Activated CD8-positive, alpha-beta memory T cell treated with anti-CD3 and anti-CD28 coated beads for 4 hours (primary cell): Measurements from ENCODE around the gene ARHGAP15.

Source experiments
- DNase-seq, 2 donors: peaks; one replicate each; pipeline ENCODE4 v3.0.0-alpha.2; 2020; ENCODE audit warnings: low read depth in 2 of 2

ARHGAP15 gene

GRCh38 chr2:143581134-143581533, 451.9 kb downstream of the ARHGAP15 start:
- no peak for DNase-seq

- DNase-seq = no peak
These were observed 453.0 kb downstream of the ARHGAP15 start for GRCh38 chr2:143582046-143582747.

- no peak for DNase-seq
These were observed 455.7 kb downstream of the ARHGAP15 start for GRCh38 chr2:143584936-143585335.

- DNase-seq = no peak
These were observed 456.9 kb downstream of the ARHGAP15 start for GRCh38 chr2:143586119-143586518.

- no peak for DNase-seq
These were observed 459.5 kb downstream of the ARHGAP15 start for GRCh38 chr2:143588746-143589145.

- DNase-seq = no peak
These were observed 464.9 kb downstream of the ARHGAP15 start for GRCh38 chr2:143594161-143594560.

- DNase-seq = no peak
These were observed 465.5 kb downstream of the ARHGAP15 start for GRCh38 chr2:143594745-143595144.

- no peak for DNase-seq
These were observed 470.9 kb downstream of the ARHGAP15 start for GRCh38 chr2:143600116-143600515.

GRCh38 chr2:143601828-143602227, 472.6 kb downstream of the ARHGAP15 start:
- DNase-seq = no peak

GRCh38 chr2:143603035-143603655, 473.9 kb downstream of the ARHGAP15 start:
- DNase-seq = no peak

GRCh38 chr2:143603846-143604565, 474.8 kb downstream of the ARHGAP15 start:
- no peak for DNase-seq

- no peak for DNase-seq
These were observed 475.3 kb downstream of the ARHGAP15 start for GRCh38 chr2:143604566-143604959.

- DNase-seq = no peak
These were observed 478.2 kb downstream of the ARHGAP15 start for GRCh38 chr2:143607231-143608062.

GRCh38 chr2:143608063-143608423, 478.8 kb downstream of the ARHGAP15 start:
- no peak for DNase-seq

GRCh38 chr2:143608758-143609157, 479.5 kb downstream of the ARHGAP15 start:
- no peak for DNase-seq

GRCh38 chr2:143611336-143611735, 482.1 kb downstream of the ARHGAP15 start:
- DNase-seq = no peak

- no peak for DNase-seq
These were observed 486.3 kb downstream of the ARHGAP15 start for GRCh38 chr2:143615562-143615961.

GRCh38 chr2:143616452-143616851, 487.2 kb downstream of the ARHGAP15 start:
- DNase-seq = no peak

GRCh38 chr2:143617803-143618415, 488.7 kb downstream of the ARHGAP15 start:
- no peak for DNase-seq

- no peak for DNase-seq
These were observed 492.9 kb downstream of the ARHGAP15 start for GRCh38 chr2:143622106-143622505.

- DNase-seq = no peak
These were observed 494.2 kb downstream of the ARHGAP15 start for GRCh38 chr2:143623231-143623908.
